Lower leg skin (tissue), 4 donors: ENCODE measurements around the gene CCDC28B. TPM values are rescaled to one million over a fixed set of nuclear protein-coding genes. Genes with fewer than 3 reads are reported as not detected.
A peak's percentile ranks its signal among the peaks of the same experiment; 100 is the strongest.

Source experiments
- DNase-seq, 2 donors: peaks; one replicate each; pipeline ENCODE4 v3.0.0-alpha.2; 2019; ENCODE audit warnings: low spot score in 2 of 2
- H3K4me3 ChIP-seq: fragments of 200-600 bp; sonication (generic); 2 replicates; pipeline ENCODE4 v1.5.1; 2017; ENCODE audit warnings: mild to moderate bottlenecking, low read depth; ENCODE audit not compliant: poor library complexity, severe bottlenecking
- CTCF ChIP-seq, 3 donors: fragments of 450-650 bp; IDR thresholded peaks; one replicate each; pipeline ENCODE4 v1.5.1; 2016; ENCODE audit warnings: antibody characterized with exemption in 3 of 3, mild to moderate bottlenecking in 3 of 3, moderate library complexity in 2 of 3
- POLR2A ChIP-seq, 2 donors: fragments of 450-650 bp; IDR thresholded peaks; one replicate each; pipeline ENCODE4 v1.6.1; 2016 to 2017; ENCODE audit warnings: antibody characterized with exemption in 2 of 2, mild to moderate bottlenecking in 1 of 2, moderate library complexity in 1 of 2
- WGBS, 2 donors: methylation state at CpG; one replicate each; pipeline ENCODE4 v1.1.5; 2018; 5-methylcytosine and 5-hydroxymethylcytosine counted together
- intact Hi-C: fragments of 100-400 bp; cut with DNase I; formaldehyde crosslinking; loops from one replicate; pipeline ENCODE4 v1.15.0; 2023; ENCODE audit warnings: low total_unique reads
- total RNA-seq, 4 donors: library from RNA; depleted of rRNA; stranded (reverse); fragments of >200 nt; gene quantifications; one replicate each; pipeline ENCODE4 v1.1.0, GENCODE V29; 2016

The CCDC28B gene
- total RNA-seq, 4 donors from 2014 or later, result 2.0 to 3.6 (median 3.3) TPM

GRCh38 chr1:32170991-32171390 lies 29.4 kb upstream of the CCDC28B start:
- DNase-seq, result no peak
- WGBS, 2 donors, result 87 to 91% methylated on average over 4 of the region's 4 CpGs
- intact Hi-C loops, result no loop called here

GRCh38 chr1:32172621-32173245 lies 27.7 kb upstream of the CCDC28B start:
- intact Hi-C loops, result no loop called here
- no peak overlapping the region for H3K4me3 ChIP-seq
- no peak for TF ChIP-seq CTCF (IDR thresholded peaks at IDR 0.05)
- no peak for TF ChIP-seq POLR2A (IDR thresholded peaks at IDR 0.05)
- 84 to 87% methylated on average over 1 of the region's 1 CpG for WGBS, 2 donors
- no peak for DNase-seq

More at GRCh38 chr1:32170991-32171390, 29.4 kb upstream of the CCDC28B start:
- H3K4me3 ChIP-seq, result no peak overlapping the region
- TF ChIP-seq POLR2A (IDR thresholded peaks at IDR 0.05) (no peak), CTCF (IDR thresholded peaks at IDR 0.05) (no peak)

DNA sequence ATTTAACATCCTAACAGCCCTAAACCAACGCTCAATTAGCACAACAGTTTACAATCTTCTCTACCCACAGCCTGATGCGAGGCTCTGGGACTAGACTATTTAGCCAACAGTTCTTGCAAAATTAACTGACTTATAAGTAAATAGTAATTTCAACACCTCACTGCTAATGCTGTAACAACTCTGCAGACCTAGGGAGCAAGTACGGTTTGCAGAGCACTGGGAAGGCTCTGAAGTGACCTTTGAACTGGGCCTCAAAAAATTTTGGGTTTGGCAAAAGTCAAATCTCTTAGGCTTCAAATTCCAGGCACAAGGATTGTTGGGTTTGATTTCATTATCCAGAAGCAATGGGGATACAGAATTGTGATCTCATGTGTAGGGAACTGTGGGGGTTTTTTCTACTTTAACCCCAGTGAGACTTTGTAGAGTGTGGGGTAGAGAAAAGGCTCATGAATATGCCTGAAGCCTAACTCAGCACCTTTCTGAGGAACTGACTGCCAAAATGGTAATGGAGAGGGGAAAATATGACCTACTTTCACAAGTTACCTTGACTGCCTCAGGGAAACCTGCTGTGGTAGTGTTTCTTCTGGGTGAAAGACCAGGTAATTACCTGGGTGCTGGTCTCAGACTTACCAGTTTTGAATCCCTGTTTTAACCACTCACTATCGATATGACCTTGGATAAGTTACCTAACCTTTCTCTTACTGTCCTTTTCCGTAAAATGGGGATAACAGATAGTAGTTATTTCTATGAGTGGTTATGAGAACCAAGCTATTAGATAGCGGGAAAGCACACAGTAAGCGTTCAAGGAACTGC lies 21.8 kb upstream of the CCDC28B start:
- WGBS, 2 donors, result 71 to 75% methylated on average over 7 of the region's 7 CpGs
- no peak overlapping the region for H3K4me3 ChIP-seq
- intact Hi-C loops, result no loop called here

DNA sequence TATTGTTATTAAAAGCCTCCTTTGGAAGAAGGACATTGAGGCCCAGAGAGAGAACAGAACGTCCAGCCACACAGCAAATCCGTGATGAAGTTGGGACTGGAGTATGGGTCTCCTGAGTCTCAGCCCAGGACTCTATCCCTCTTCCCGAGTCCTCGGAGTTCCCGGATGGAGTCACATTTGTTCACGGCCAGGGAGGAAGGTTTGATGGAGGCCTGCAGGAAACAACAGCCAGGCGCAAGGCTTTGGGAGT lies 21.3 kb upstream of the CCDC28B start:
- DNase-seq, result no peak
- WGBS, 2 donors, result 4 to 8% methylated on average over 7 of the region's 7 CpGs
- TF ChIP-seq CTCF (IDR thresholded peaks at IDR 0.05) (no peak), POLR2A (IDR thresholded peaks at IDR 0.05) (no peak)
- intact Hi-C loops, result no loop called here
- no peak overlapping the region for H3K4me3 ChIP-seq

More for the DNA sequence above, 21.8 kb upstream of the CCDC28B start:
- no peak for DNase-seq
- TF ChIP-seq CTCF (IDR thresholded peaks at IDR 0.05) (no peak), POLR2A (IDR thresholded peaks at IDR 0.05) (no peak)

- intact Hi-C loops, result no loop called here
- TF ChIP-seq CTCF (IDR thresholded peaks at IDR 0.05), result no peak
- no peak for TF ChIP-seq POLR2A (IDR thresholded peaks at IDR 0.05)
- H3K4me3 ChIP-seq, result peak within 1 kb of the TSS; percentile 48
- WGBS, 2 donors, result 0 to 1% methylated on average over 37 to 45 of the region's 79 CpGs
- DNase-seq, result peak; percentile 90 to 98
Observed at GRCh38 chr1:32179443-32180185, 20.8 kb upstream of the CCDC28B start, which contains the start of gene TXLNA. Gene TXLNA (plus strand): TSS chr1:32179675. CDS start chr1:32180346, 671 bp downstream.
